ENCODE results near the gene CHTF8. TPM values are rescaled to one million over a fixed set of nuclear protein-coding genes. Genes with fewer than 3 reads are reported as not detected.

CHTF8 gene
- polyA plus RNA-seq, 1 donor: 66.4 TPM

- no peak for DNase-seq
Measured at GRCh38 chr16:69084289-69084688, 48.1 kb downstream of the CHTF8 start.

GRCh38 chr16:69083306-69083941, 49.0 kb downstream of the CHTF8 start:
- no peak for DNase-seq

- DNase-seq: no peak
Measured at GRCh38 chr16:69079697-69080096, 52.7 kb downstream of the CHTF8 start.

GRCh38 chr16:69078073-69078472, 54.3 kb downstream of the CHTF8 start:
- DNase-seq: no peak

GRCh38 chr16:69077251-69077650, 55.1 kb downstream of the CHTF8 start:
- DNase-seq: no peak

GRCh38 chr16:69073181-69073702, 59.1 kb downstream of the CHTF8 start:
- no peak for DNase-seq

GRCh38 chr16:69072640-69072974, 59.8 kb downstream of the CHTF8 start:
- DNase-seq: no peak

GRCh38 chr16:69071036-69071435, 61.4 kb downstream of the CHTF8 start:
- DNase-seq: no peak

GRCh38 chr16:69069504-69069903, 62.9 kb downstream of the CHTF8 start:
- DNase-seq: no peak

Other genes starting within 250 kb of the CHTF8 start
- gene HAS3, start 26.9 kb downstream of the CHTF8 start, polyA plus RNA-seq (ENCODE audit: insufficient read length): 2.6 TPM
- 37.2 TPM for gene UTP4, start 61 bp upstream of the CHTF8 start, polyA plus RNA-seq (ENCODE audit: insufficient read length)
- gene SNTB2, start 54.6 kb upstream of the CHTF8 start, polyA plus RNA-seq (ENCODE audit: insufficient read length): 13.9 TPM
- gene VPS4A, start 178.8 kb upstream of the CHTF8 start, polyA plus RNA-seq (ENCODE audit: insufficient read length): 41.0 TPM
- 5.8 TPM for gene PDF, start 198.0 kb upstream of the CHTF8 start, polyA plus RNA-seq (ENCODE audit: insufficient read length)
- 27.1 TPM for gene COG8, start 207.0 kb upstream of the CHTF8 start, polyA plus RNA-seq (ENCODE audit: insufficient read length)
- gene NIP7, start 207.2 kb upstream of the CHTF8 start, polyA plus RNA-seq (ENCODE audit: insufficient read length): 16.7 TPM
- 1.5 TPM for gene TMED6, start 219.2 kb upstream of the CHTF8 start, polyA plus RNA-seq (ENCODE audit: insufficient read length)